GM21423 (cell line): ENCODE data around the gene MICAL3.

ENCODE experiments used
- ATAC-seq: cut with Tn5 transposase; IDR thresholded peaks from one replicate; pipeline ENCODE4 v1.9.1; 2021; ENCODE audit warnings: mild to moderate bottlenecking, moderate library complexity; ENCODE audit not compliant: unreplicated experiment

Gene MICAL3

DNA sequence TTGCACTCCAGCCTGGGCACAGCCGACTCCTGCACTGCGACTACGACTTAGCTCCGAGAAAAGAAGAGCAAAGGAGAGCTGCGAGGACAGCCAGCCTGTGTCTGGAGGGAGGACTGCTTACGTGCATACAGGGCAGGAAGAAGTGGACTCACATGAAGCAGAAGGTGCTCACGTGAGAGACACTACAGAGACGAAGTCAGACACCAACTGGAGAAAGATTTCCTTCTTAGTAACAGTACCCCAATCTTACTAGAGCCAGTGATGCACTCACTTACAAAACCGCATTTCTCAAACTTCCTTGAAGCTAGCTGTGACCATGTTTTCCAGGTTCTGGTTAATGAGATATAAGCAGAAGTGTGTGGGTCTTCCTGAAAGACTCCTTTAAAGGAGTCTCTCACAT lies 67.7 kb downstream of the MICAL3 start:
- no peak for ATAC-seq

- no peak for ATAC-seq
These were observed 68.6 kb downstream of the MICAL3 start for GRCh38 chr22:17955590-17956379.

GRCh38 chr22:17954860-17955587 lies 69.3 kb downstream of the MICAL3 start:
- no peak for ATAC-seq

DNA sequence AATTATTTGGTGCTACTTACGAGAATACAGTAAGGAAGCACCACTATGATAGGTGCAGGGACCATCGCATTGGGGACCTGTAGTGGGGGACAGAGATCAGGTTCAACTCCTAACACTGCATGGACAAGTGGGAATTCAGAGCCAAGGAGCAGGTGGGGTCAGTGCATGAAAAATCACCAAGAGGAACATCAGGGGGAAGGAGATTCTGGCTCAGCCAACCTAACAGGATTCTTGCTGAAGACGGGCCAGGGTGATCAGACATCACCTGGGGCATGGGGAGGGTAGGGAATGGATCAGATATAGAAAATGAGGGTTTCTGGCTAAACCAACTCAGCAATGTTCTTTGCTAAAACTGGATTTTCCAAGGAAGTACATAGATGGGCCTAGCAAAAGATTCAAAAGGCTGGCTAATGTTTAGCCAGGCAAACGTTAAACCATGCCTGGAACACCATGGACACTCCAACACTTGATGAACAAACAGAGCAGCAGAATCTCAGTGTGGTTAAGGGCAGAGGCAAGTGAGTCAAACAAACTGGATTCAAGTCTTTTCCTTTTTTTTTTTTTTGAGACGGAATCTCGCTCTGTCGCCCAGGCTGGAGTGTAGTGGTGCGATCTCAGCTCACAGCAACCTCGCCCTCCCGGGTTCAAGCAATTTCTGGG lies 70.0 kb downstream of the MICAL3 start:
- ATAC-seq, result no peak

DNA sequence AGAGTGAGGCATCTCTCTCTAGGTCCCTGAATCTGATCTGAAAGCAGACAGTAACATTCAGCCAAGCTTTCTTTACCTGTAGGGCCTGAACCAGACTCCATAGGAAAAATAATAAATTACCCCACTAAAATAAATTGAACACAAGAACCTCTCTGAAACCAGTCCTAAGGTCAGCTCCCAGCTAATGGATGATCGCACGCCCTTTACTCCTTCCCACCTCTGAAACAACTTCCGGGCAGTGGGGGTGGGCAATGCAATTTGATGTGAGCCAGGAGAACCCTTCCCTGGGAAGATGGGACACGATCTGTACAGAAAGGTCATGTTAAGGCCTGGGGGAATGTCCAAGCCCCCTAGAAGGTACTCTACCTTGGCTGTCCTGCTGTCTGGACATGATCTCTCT lies 71.2 kb downstream of the MICAL3 start:
- ATAC-seq, result no peak

DNA sequence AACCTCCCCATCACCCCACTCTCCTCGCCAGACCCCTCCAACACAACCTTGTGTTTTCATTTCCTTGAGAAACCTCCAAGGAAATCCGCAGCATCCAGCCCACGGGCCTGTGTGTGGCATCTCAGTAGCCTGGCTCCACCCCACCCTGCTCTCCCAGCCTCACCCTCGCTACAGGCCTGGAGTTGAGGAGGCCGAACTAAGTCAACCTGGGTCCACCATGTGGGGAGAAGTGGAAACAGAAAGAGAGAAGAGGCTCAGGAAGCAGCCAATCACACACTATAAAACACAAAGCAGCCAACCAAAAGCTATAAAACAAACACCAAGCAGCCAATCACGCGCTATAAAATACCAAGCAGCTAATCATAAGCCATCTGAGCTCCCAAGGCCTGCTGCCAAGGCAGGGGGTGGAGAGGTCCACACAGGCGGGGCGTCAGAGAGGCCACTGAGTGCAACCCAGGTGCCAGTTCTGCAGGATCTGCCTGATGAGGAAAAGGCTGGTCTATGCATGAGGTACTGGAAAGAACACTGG lies 72.0 kb downstream of the MICAL3 start:
- no peak for ATAC-seq

DNA sequence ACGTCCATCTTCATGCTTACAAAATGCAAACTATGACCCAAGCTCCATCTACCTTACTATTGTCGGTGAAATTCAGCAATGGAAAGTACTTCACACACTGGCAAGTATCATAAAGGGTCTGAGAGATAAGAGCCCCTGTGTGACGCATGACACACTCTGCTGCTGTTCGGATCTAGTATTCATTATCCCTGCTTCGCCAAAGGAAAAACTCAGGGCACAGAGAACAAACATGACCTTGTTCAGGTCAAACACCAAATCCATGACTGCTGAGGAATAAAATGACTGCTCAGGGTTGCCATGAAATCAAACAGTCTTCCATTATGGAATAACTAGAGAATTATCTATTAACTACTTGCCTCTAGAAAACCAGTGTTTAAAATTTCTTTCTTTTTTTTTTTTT lies 73.0 kb downstream of the MICAL3 start:
- no peak for ATAC-seq

- ATAC-seq, result no peak
These were observed 73.6 kb downstream of the MICAL3 start for GRCh38 chr22:17950651-17951214.

DNA sequence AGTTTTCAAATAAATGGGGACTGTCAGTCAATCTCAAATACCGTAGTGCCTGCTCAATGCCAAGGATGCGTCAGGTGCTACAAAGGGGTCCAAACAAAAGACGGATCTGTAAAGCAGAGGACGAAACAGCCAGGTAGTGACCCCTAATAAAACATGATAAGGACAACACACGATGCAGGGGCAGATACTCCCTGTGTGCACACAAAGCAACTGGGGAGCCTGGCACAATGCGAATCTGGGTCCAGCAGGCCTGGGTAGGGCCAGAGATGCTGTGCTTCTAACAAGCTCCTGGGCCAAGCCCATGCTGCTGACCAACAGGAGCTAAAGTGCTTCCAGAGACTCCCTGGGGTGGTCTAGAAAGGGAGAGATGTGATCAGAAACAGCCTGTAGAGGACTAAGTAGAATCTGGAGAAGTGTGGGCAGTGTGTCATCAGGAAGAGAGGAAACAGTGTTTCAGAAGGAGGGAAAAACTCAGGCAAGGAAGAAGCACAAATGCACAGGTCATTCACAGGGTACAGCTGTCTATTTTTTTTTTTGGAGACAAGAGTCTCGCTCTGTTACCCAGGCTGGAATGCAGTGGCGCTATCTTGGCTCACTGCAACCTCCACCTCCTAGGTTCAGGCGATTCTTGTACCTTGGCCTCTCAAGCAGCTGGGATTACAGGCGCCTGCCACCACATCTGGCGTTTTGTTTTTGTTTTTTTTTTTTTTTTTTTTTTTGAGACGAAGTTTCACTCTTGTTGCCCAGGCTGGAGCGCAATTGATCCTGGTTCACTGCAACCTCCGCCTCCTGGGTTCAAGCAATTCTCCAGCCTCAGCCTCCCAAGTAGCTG lies 74.5 kb downstream of the MICAL3 start:
- ATAC-seq, result no peak

GRCh38 chr22:17948101-17948500 lies 76.3 kb downstream of the MICAL3 start:
- ATAC-seq, result no peak

DNA sequence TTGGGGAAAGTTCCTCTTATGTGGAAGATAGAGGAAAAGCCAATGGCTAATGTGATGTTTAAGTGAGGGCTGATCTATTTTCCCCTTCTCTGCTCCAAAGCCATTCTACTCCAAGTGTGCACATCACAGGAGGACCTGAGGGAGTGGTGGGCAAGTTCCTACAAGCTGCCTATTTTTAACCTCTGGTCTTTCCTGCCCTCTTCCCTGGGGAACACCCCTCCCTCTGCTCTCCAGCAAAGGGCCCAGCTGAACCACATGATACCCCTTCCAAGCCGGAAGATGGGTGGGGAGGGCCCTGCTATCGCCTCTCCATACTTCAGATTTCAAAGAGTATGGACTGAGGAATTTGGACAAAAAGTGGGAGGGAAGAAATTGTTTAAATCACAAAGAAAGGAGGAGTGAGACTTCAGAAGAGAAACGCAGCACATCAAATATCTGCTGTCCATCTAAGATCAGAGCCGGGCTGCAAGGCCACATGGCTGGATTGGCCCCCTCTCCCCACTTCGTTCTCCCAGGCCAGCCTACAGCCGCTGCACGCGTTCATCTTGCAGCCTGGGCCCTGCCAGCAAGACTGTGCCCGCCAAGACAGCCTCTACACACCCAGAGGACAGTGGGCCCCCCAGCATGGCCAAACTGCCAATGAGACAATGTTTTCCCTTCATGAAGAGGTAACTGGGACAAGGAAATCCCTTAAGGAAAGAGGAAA lies 77.5 kb downstream of the MICAL3 start:
- ATAC-seq, result no peak

GRCh38 chr22:17945888-17946648 lies 78.3 kb downstream of the MICAL3 start:
- no peak for ATAC-seq

GRCh38 chr22:17945156-17945887 lies 79.0 kb downstream of the MICAL3 start:
- no peak for ATAC-seq

DNA sequence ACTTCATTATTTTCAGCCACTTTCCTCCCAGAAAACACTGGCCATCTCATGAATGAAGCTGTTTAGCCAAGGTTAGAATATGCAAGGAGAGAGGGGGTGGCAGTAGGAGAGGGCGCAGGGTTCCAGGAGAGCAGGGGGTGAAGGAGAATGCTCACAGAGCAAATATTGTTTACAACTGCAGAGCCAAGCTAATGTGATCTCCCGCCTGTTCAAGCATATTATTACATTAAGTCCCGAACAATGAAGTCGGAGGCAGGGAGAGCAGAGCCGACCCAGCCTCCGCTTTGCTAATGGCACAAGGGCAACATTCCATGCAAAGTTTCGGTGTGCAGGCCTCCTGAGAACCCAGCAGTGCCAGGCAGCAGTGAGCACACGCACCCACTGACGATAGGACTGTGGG lies 80.1 kb downstream of the MICAL3 start:
- no peak for ATAC-seq

DNA sequence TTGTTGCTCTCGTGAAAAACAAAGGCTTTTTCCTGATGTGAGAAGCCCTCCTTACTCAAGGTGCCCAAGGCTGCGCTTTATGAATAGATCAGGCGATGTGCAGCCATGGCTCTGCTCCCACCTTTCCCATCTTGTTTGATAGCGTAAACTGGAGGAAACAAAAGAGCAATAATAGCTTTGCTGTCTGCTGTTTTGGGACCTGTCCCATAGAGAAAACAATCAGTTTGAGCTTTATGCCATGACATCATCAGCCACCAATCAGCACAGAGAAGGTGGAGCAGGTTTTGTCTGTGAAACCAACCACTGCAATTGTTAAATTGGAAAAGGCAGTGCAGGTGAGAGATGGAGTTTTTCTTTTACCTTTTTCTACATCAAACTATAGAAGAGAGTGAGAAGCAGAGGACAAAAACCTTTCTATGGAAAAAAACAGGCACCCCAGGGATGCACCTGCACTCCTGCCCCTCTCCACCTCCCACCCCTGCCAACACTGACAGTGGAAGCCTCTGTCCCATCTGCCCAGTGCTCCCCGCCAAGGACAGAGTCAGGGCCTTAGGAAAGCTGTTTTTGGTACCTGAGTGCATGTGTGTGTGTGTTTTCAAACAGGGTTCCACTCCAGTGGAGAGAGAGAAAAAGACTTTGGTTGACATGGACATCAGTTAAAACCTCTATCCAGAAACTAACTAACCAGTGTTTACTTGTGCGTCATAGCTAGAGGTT lies 80.7 kb downstream of the MICAL3 start:
- ATAC-seq, result no peak

GRCh38 chr22:17942721-17943120 lies 81.6 kb downstream of the MICAL3 start:
- no peak for ATAC-seq

DNA sequence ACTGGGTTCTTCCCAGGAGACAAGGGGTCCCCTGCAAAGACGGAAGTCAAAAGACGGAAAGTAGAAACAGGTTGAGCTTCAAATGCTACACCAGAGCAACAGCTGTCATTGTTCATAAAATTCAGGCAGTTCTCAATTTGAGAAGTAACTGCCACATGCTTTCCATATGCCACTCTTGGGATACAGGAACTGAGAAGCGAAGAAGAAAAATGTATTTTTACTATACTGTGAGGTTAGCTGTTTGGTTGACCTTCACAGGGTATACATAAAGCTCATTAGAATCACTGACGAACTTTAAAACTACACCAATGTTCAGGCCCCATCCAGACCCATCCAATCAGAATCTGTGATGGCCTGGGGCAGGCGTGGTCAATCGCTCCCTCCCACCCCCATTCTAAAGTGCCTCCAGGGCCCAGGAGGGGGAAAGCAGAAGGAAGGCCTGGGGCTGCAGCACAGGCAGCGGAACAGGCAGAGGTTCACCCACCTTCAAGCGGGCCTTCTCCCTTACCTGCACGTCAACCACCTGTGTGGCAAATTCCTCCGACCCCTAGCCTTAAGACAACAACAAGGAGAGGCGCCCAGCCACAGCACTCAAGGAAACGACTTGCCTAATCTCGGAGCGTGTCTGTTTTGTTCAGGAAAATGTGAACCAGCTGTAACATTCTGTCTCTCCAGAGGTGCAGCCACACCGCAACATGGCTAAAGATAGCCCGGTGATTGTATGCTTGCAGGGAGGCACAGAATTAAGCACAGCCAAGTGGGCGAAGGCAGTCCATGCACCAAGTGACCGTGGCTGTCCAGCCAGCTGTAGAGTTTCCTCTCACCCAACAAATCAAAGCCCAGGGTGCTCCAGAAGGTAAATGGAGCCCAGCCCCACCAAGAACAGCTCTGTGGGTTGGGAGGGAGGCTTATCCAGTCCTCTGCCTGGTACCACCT lies 82.6 kb downstream of the MICAL3 start:
- ATAC-seq, result no peak
